HEK293T (cell line): ENCODE data around the gene AGTRAP.

Experiments
- ARNT ChIP-seq: fragments of 450-650 bp; IDR thresholded peaks from 2 replicates; pipeline ENCODE4 v1.6.1; 2017; ENCODE audit warnings: mild to moderate bottlenecking
- BHLHE40 ChIP-seq: fragments of 450-650 bp; IDR thresholded peaks from 2 replicates; pipeline ENCODE4 v1.6.1; 2016; ENCODE audit warnings: mild to moderate bottlenecking, moderate library complexity, borderline replicate concordance
- CTBP1 ChIP-seq: fragments of 450-650 bp; IDR thresholded peaks from 2 replicates; pipeline ENCODE4 v1.6.1; 2016; ENCODE audit warnings: borderline replicate concordance
- ELF4 ChIP-seq: fragments of 450-650 bp; IDR thresholded peaks from 2 replicates; pipeline ENCODE4 v1.6.1; 2017; ENCODE audit warnings: antibody characterized with exemption
- FOXK2 ChIP-seq: fragments of 450-650 bp; IDR thresholded peaks from 2 replicates; pipeline ENCODE4 v1.6.1; 2016; ENCODE audit warnings: mild to moderate bottlenecking
- FOXM1 ChIP-seq: fragments of 450-650 bp; IDR thresholded peaks from 2 replicates; pipeline ENCODE4 v1.6.1; 2017; ENCODE audit warnings: mild to moderate bottlenecking, borderline replicate concordance
- LEF1 ChIP-seq: fragments of 450-650 bp; IDR thresholded peaks from 2 replicates; pipeline ENCODE4 v1.6.1; 2017; ENCODE audit warnings: mild to moderate bottlenecking, borderline replicate concordance
- NFRKB ChIP-seq: fragments of 450-650 bp; IDR thresholded peaks from 2 replicates; pipeline ENCODE4 v1.6.1; 2016; ENCODE audit warnings: mild to moderate bottlenecking, moderate library complexity
- PKNOX1 ChIP-seq: fragments of 450-650 bp; IDR thresholded peaks from 2 replicates; pipeline ENCODE4 v1.6.1; 2016
- SP1 ChIP-seq: fragments of 450-650 bp; IDR thresholded peaks from 2 replicates; pipeline ENCODE4 v1.6.1; 2017

GRCh38 chr1:11799896-11800295 is 64.0 kb downstream of the AGTRAP start:
- no peak for TF ChIP-seq SP1
- no peak for TF ChIP-seq BHLHE40
- TF ChIP-seq ELF4: no peak
- TF ChIP-seq NFRKB: no peak
- TF ChIP-seq FOXK2: no peak
- no peak for TF ChIP-seq LEF1
- no peak for TF ChIP-seq CTBP1
- TF ChIP-seq ARNT: no peak
- no peak for TF ChIP-seq PKNOX1
- TF ChIP-seq FOXM1: no peak
